ENCODE data around the gene CNIH3. TPM values are rescaled to one million over a fixed set of nuclear protein-coding genes. Genes with fewer than 3 reads are reported as not detected.

Gene CNIH3
- total and polyA plus RNA-seq, 2 donors (not counting 1 experiment from before 2014, with no cell fraction given): 0.72 to 1.8 TPM

GRCh38 chr1:224588515-224588914 is 27.6 kb upstream of the CNIH3 start:
- no peaks in the 10 kb centered on the region for H4K20me1 ChIP-seq (ENCODE audit: control insufficient read depth, insufficient read depth, low read length, poor library complexity, severe bottlenecking)
- no peak overlapping the region for H2AFZ ChIP-seq (ENCODE audit: insufficient read depth, low read depth, low read length, poor library complexity, severe bottlenecking)
- H3K9me3 ChIP-seq (ENCODE audit: control extremely low read depth in 1 of 3, control insufficient read depth in 2 of 3, insufficient read depth in 1 of 3, low read length in 2 of 3): no peaks in the 10 kb centered on the region
- no peak overlapping the region for H3K4me3 Mint-ChIP-seq
- H3K27ac Mint-ChIP-seq: no peak overlapping the region
- H3K9ac ChIP-seq (ENCODE audit: low read length): no peak overlapping the region
- WGBS (ENCODE audit: insufficient coverage): no CpG with 5 or more reads among the region's 1 CpG
- H3K27ac ChIP-seq (ENCODE audit: low read length in 2 of 2): no peak overlapping the region
- ChIA-PET CTCF (interaction anchor here (0.7 kb wide), 1 partner anchor 14 kb away, joined by 3 read pairs; no protein-coding TSS in a partner anchor), POLR2A (no interaction called here)
- no peaks in the 10 kb centered on the region for H3K27me3 ChIP-seq (replicated peaks in 1 of 4; ENCODE audit: control extremely low read depth in 1 of 4, control insufficient read depth in 3 of 4, insufficient read depth in 4 of 4, low read length in 3 of 4)
- H3K27me3 Mint-ChIP-seq: peaks cover 3% of the 10 kb centered on the region
- no peak for DNase-seq
- TF ChIP-seq CTCF (IDR thresholded peaks at IDR 0.05): no peak
- no peak for TF ChIP-seq EZH2 (IDR thresholded peaks at IDR 0.05; ENCODE audit: borderline replicate concordance, insufficient read depth, low read depth, low read length, poor library complexity, severe bottlenecking)
- peaks cover 6% of the 10 kb centered on the region for H3K4me1 Mint-ChIP-seq
- peaks cover 2% of the 10 kb centered on the region for H3K9me3 Mint-ChIP-seq (ENCODE audit: insufficient read depth)
- H3K79me2 ChIP-seq (ENCODE audit: control insufficient read depth, insufficient read depth, low read length): no peaks in the 10 kb centered on the region
- no peak for ATAC-seq (ENCODE audit: low read depth)
- no peak overlapping the region for H3K4me2 ChIP-seq (replicated peaks; ENCODE audit: low read depth, low read length, poor library complexity, severe bottlenecking)
- H3K36me3 ChIP-seq (replicated peaks in 1 of 2; ENCODE audit: control extremely low read depth in 1 of 2, control insufficient read depth in 1 of 2, extremely low read depth in 1 of 2, insufficient read depth in 2 of 2, low read length in 1 of 2): no peaks in the 10 kb centered on the region
- intact Hi-C loops (cut with micrococcal nuclease): no loop called here
- H3K4me3 ChIP-seq (ENCODE audit: control extremely low read depth in 1 of 5, extremely low read depth in 1 of 5, insufficient read depth in 1 of 5, low read depth in 2 of 5, low read length in 4 of 5): no peak overlapping the region
- H3K4me1 ChIP-seq (ENCODE audit: control insufficient read depth in 2 of 2, insufficient read depth in 2 of 2, low read length in 2 of 2): peaks cover 0 to 2% of the 10 kb centered on the region in 2 donors

GRCh38 chr1:224589006-224589405 is 27.1 kb upstream of the CNIH3 start:
- no peaks in the 10 kb centered on the region for H3K36me3 ChIP-seq (replicated peaks in 1 of 2; ENCODE audit: control extremely low read depth in 1 of 2, control insufficient read depth in 1 of 2, extremely low read depth in 1 of 2, insufficient read depth in 2 of 2, low read length in 1 of 2)
- peaks cover 0 to 2% of the 10 kb centered on the region in 2 donors for H3K4me1 ChIP-seq (ENCODE audit: control insufficient read depth in 2 of 2, insufficient read depth in 2 of 2, low read length in 2 of 2)
- WGBS (ENCODE audit: insufficient coverage): 74% methylated on average over 6 of the region's 6 CpGs
- no peak overlapping the region for H2AFZ ChIP-seq (ENCODE audit: insufficient read depth, low read depth, low read length, poor library complexity, severe bottlenecking)
- ChIA-PET CTCF (no interaction called here), POLR2A (no interaction called here)
- H3K27me3 ChIP-seq (replicated peaks in 1 of 4; ENCODE audit: control extremely low read depth in 1 of 4, control insufficient read depth in 3 of 4, insufficient read depth in 4 of 4, low read length in 3 of 4): no peaks in the 10 kb centered on the region
- H3K27ac ChIP-seq (ENCODE audit: low read length in 2 of 2): no peak overlapping the region
- no peak overlapping the region for H3K4me3 Mint-ChIP-seq
- H3K9me3 Mint-ChIP-seq (ENCODE audit: insufficient read depth): peaks cover 2% of the 10 kb centered on the region
- H3K9me3 ChIP-seq (ENCODE audit: control extremely low read depth in 1 of 3, control insufficient read depth in 2 of 3, insufficient read depth in 1 of 3, low read length in 2 of 3): no peaks in the 10 kb centered on the region
- H3K4me2 ChIP-seq (replicated peaks; ENCODE audit: low read depth, low read length, poor library complexity, severe bottlenecking): no peak overlapping the region
- no peak for ATAC-seq (ENCODE audit: low read depth)
- H3K27me3 Mint-ChIP-seq: peaks cover 3% of the 10 kb centered on the region
- H4K20me1 ChIP-seq (ENCODE audit: control insufficient read depth, insufficient read depth, low read length, poor library complexity, severe bottlenecking): no peaks in the 10 kb centered on the region
- H3K79me2 ChIP-seq (ENCODE audit: control insufficient read depth, insufficient read depth, low read length): no peaks in the 10 kb centered on the region
- peaks cover 6% of the 10 kb centered on the region for H3K4me1 Mint-ChIP-seq
- H3K4me3 ChIP-seq (ENCODE audit: control extremely low read depth in 1 of 5, extremely low read depth in 1 of 5, insufficient read depth in 1 of 5, low read depth in 2 of 5, low read length in 4 of 5): no peak overlapping the region
- no peak overlapping the region for H3K27ac Mint-ChIP-seq
- TF ChIP-seq CTCF (IDR thresholded peaks at IDR 0.05): no peak
- no peak for TF ChIP-seq EZH2 (IDR thresholded peaks at IDR 0.05; ENCODE audit: borderline replicate concordance, insufficient read depth, low read depth, low read length, poor library complexity, severe bottlenecking)
- H3K9ac ChIP-seq (ENCODE audit: low read length): no peak overlapping the region
- DNase-seq: no peak
- intact Hi-C loops (cut with micrococcal nuclease): no loop called here

All from B cell (primary cell).